Measurements from ENCODE around the gene MED29. TPM values are rescaled to one million over a fixed set of nuclear protein-coding genes. Genes with fewer than 3 reads are reported as not detected.

Gene MED29
- total and polyA plus RNA-seq, 2 of the 13 experiments (the other 11 are each of a cell fraction or from before 2014, with no cell fraction given) = 14.0 to 19.7 TPM

GRCh38 chr19:39423258-39424086 is 32.3 kb downstream of the MED29 start:
- H3K4me3 ChIP-seq (replicated peaks in 1 of 3; ENCODE audit: insufficient read depth in 1 of 3, low read depth in 2 of 3, low read length in 3 of 3) = no peak overlapping the region
- no TSS peak for BruUV-seq (replicated peaks)
- WGBS (ENCODE audit: low lambda C conversion rate) = 96% methylated on average over 22 of the region's 35 CpGs
- H3K27me3 ChIP-seq (ENCODE audit: control insufficient read depth in 1 of 2, insufficient read depth in 2 of 2, low read length in 2 of 2) = no peaks in the 10 kb centered on the region
- ChIA-PET CTCF (ENCODE audit: low intra/inter-chr PET ratio, low total read pairs) (no interaction called here), POLR2A (interaction anchor here (0.5 to 5.7 kb wide), 2 partner anchors 12 to 94 kb away, joined by 5 to 44 read pairs; partner anchors contain the start of gene RPS16)
- DNase-seq (ENCODE audit: low spot score) (no peak), ATAC-seq (no peak), FAIRE-seq (no peak)
- intact Hi-C loops (cut with micrococcal nuclease; ENCODE audit: unreplicated experiment) (no loop called here), in situ Hi-C loops (cut with HindIII; ENCODE audit: extremely low pct_ligation_motif_present, low pct_unique_long_range_greater_than_20kb) (no loop called here)
- H3K27ac ChIP-seq (ENCODE audit: extremely low read length, insufficient read depth, low read length) = no peak overlapping the region
- no peaks in the 10 kb centered on the region for H4K20me1 ChIP-seq (ENCODE audit: insufficient read depth, low read length)
- peaks cover 7% of the 10 kb centered on the region in 2 experiments; a peak in 4 of 5 replicates for H3K36me3 ChIP-seq (replicated peaks in 1 of 2; ENCODE audit: control insufficient read depth in 1 of 2, insufficient read depth in 2 of 2, low read length in 2 of 2)
- H3K79me2 ChIP-seq (ENCODE audit: insufficient read depth, low read length) = no peaks in the 10 kb centered on the region
- H3K4me1 ChIP-seq (ENCODE audit: insufficient read depth, low read length) = peaks cover 14% of the 10 kb centered on the region
- no peak overlapping the region for H3K4me2 ChIP-seq (ENCODE audit: low read depth, low read length)
- no peak overlapping the region for H2AFZ ChIP-seq (ENCODE audit: low read length)
- H3K9ac ChIP-seq (ENCODE audit: insufficient read depth, low read depth, low read length) = no peak overlapping the region
- H3K9me3 ChIP-seq (ENCODE audit: low read length) = no peaks in the 10 kb centered on the region
- no peak for TF ChIP-seq GABPB1 (CRISPR knock-in tag; IDR thresholded peaks at IDR 0.05)
- TF ChIP-seq RBFOX2 (IDR thresholded peaks at IDR 0.05; ENCODE audit: low read depth, low read length) = 0 out of 2 replicates have a peak, but pooled peaks have one; percentile 26
- TF ChIP-seq, protein P1, sequence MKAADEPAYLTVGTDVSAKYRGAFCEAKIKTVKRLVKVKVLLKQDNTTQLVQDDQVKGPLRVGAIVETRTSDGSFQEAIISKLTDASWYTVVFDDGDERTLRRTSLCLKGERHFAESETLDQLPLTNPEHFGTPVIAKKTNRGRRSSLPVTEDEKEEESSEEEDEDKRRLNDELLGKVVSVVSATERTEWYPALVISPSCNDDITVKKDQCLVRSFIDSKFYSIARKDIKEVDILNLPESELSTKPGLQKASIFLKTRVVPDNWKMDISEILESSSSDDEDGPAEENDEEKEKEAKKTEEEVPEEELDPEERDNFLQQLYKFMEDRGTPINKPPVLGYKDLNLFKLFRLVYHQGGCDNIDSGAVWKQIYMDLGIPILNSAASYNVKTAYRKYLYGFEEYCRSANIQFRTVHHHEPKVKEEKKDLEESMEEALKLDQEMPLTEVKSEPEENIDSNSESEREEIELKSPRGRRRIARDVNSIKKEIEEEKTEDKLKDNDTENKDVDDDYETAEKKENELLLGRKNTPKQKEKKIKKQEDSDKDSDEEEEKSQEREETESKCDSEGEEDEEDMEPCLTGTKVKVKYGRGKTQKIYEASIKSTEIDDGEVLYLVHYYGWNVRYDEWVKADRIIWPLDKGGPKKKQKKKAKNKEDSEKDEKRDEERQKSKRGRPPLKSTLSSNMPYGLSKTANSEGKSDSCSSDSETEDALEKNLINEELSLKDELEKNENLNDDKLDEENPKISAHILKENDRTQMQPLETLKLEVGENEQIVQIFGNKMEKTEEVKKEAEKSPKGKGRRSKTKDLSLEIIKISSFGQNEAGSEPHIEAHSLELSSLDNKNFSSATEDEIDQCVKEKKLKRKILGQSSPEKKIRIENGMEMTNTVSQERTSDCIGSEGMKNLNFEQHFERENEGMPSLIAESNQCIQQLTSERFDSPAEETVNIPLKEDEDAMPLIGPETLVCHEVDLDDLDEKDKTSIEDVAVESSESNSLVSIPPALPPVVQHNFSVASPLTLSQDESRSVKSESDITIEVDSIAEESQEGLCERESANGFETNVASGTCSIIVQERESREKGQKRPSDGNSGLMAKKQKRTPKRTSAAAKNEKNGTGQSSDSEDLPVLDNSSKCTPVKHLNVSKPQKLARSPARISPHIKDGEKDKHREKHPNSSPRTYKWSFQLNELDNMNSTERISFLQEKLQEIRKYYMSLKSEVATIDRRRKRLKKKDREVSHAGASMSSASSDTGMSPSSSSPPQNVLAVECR (CRISPR knock-in tag; IDR thresholded peaks at IDR 0.05; ENCODE audit: borderline replicate concordance) = no peak
- no peak for TF ChIP-seq DNMT3B (CRISPR knock-in tag; conservative IDR thresholded peaks at IDR 0.05)
- no peak for TF ChIP-seq ETS1 (CRISPR knock-in tag; IDR thresholded peaks at IDR 0.05)

All from HepG2 (cell line).